Breast epithelium (tissue), 3 donors: Measurements from ENCODE around the gene TEX51.

Experiments used
- CTCF ChIP-seq, 3 donors: fragments of 450-650 bp; IDR thresholded peaks; one replicate each; pipeline ENCODE4 v1.5.1; 2016 to 2017; ENCODE audit warnings: antibody characterized with exemption in 3 of 3, mild to moderate bottlenecking in 3 of 3, moderate library complexity in 3 of 3
- POLR2A ChIP-seq: fragments of 450-650 bp; IDR thresholded peaks from one replicate; pipeline ENCODE4 v1.6.1; 2016; ENCODE audit warnings: antibody characterized with exemption, mild to moderate bottlenecking, moderate library complexity

GRCh38 chr2:126889071-126889470 is 9.6 kb upstream of the TEX51 start:
- TF ChIP-seq POLR2A (no peak), CTCF (IDR thresholded peaks at IDR 0.05) (no peak)
